ENCODE results near the gene COA6.

- TF ChIP-seq ZBTB2 (CRISPR knock-in tag; IDR thresholded peaks at IDR 0.05; ENCODE audit: low read depth) (no peak), SRF (IDR thresholded peaks at IDR 0.05; ENCODE audit: low read depth, low read length) (no peak), ZNF224 (CRISPR knock-in tag; IDR thresholded peaks at IDR 0.05) (no peak), ZNF24 (IDR thresholded peaks at IDR 0.05) (no peak), CHCHD3 (CRISPR knock-in tag; IDR thresholded peaks at IDR 0.05) (no peak), CTCF (CRISPR knock-in tag; IDR thresholded peaks at IDR 0.05) (no peak), POLR2A (IDR thresholded peaks at IDR 0.05; ENCODE audit: insufficient read depth in 1 of 2, low read depth in 2 of 2, low read length in 2 of 2) (no peak), RBAK (CRISPR knock-in tag; IDR thresholded peaks at IDR 0.05) (no peak), PHB2 (IDR thresholded peaks at IDR 0.05; ENCODE audit: partially characterized antibody) (no peak), RFX5 (IDR thresholded peaks at IDR 0.05; ENCODE audit: low read depth, low read length) (no peak), ZNF770 (CRISPR knock-in tag; IDR thresholded peaks at IDR 0.05) (no peak), NKX3-1 (CRISPR knock-in tag; IDR thresholded peaks at IDR 0.05) (no peak), DPF2 (CRISPR knock-in tag; IDR thresholded peaks at IDR 0.05; ENCODE audit: borderline replicate concordance, low read depth) (no peak)
Observed at GRCh38 chr1:234357831-234358230, 15.4 kb upstream of the COA6 start.

Data from HepG2 (cell line).